Transverse colon (tissue), 4 donors: ENCODE measurements around the gene BEND3.
"Not testable (repeated sequence)": the region's sequence is repeated elsewhere in the genome, so short reads cannot be mapped to it uniquely, and the experiment has no call there.

ENCODE experiments used
- CTCF ChIP-seq, 5 experiments: fragments of 200-600 bp in 3 of 5; fragments of 450-650 bp in 2 of 5; sonication (generic) in 3 of 5; IDR thresholded peaks; 1 replicate in 2 of 5; 2 replicates in 3 of 5; pipeline ENCODE4 v1.5.1; 2016 to 2017; ENCODE audit warnings: antibody characterized with exemption in 5 of 5, inconsistent platforms in 3 of 5, mild to moderate bottlenecking in 2 of 5, moderate library complexity in 1 of 5
- EP300 ChIP-seq: sonication (generic); formaldehyde crosslinking; IDR thresholded peaks from one replicate; pipeline ENCODE4 v1.6.1; 2017; ENCODE audit warnings: antibody characterized with exemption, low read depth
- POLR2A ChIP-seq: fragments of 450-650 bp; IDR thresholded peaks from one replicate; pipeline ENCODE4 v1.6.1; 2016; ENCODE audit warnings: antibody characterized with exemption, mild to moderate bottlenecking, moderate library complexity
- POLR2AphosphoS5 ChIP-seq, 3 donors: sonication (generic); formaldehyde crosslinking; IDR thresholded peaks; one replicate each; pipeline ENCODE4 v1.6.1; 2016; ENCODE audit warnings: antibody characterized with exemption in 3 of 3

GRCh38 chr6:107136324-107136723, 21.0 kb upstream of the BEND3 start:
- TF ChIP-seq CTCF (IDR thresholded peaks at IDR 0.05); POLR2A; POLR2AphosphoS5 (IDR thresholded peaks at IDR 0.05); EP300: not testable (repeated sequence)
